ENCODE results near the gene PPP1R37. TPM values are rescaled to one million over a fixed set of nuclear protein-coding genes. Genes with fewer than 3 reads are reported as not detected.

Gene PPP1R37
- total and polyA plus RNA-seq, 4 donors = 19.2 to 39.7 (median 25.9) TPM

DNA sequence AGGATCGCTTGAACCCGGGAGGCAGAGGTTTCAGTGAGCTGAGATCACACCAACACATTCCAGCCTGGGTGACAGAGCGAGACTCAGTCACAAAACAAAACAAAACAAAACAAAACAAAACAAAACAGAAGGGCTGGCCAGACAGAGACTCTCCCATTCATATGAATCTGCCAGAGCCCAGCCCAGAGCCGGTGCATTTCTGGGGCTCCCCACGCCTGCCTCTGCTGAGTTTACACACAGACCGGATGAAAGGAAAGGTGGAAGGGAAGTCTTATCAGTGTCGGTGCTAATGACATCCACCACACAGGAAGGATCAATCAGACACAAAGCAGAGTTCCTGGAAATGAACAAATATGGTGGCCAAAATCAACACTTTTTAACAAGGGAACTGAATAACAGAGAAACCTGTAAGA, 78.2 kb downstream of the PPP1R37 start:
- no peak overlapping the region for H3K4me3 ChIP-seq
- peak overlapping the region in 1 of 2 donors; percentile 45 for H3K27ac ChIP-seq (ENCODE audit: low read depth in 1 of 2, low read length in 1 of 2)
- peaks cover 0 to 8% (median 0%) of the 10 kb centered on the region in 5 donors for H3K4me1 ChIP-seq (ENCODE audit: control insufficient read depth in 5 of 5, insufficient read depth in 5 of 5, low read length in 5 of 5)
- DNase-seq (peak in 1 of 3 donors; percentile 32), ATAC-seq (ENCODE audit: insufficient read depth, low FRiP score) (no peak)
- 33 to 35% methylated on average over 7 of the region's 7 CpGs for WGBS, 2 donors
- H3K9ac ChIP-seq (ENCODE audit: insufficient read depth in 1 of 2, low read length in 2 of 2) = no peak overlapping the region
- no peaks in the 10 kb centered on the region for H3K9me3 ChIP-seq (ENCODE audit: control insufficient read depth in 4 of 4, insufficient read depth in 3 of 4, low read length in 3 of 4)
- no peaks in the 10 kb centered on the region for H3K27me3 ChIP-seq (ENCODE audit: control insufficient read depth in 3 of 3, insufficient read depth in 3 of 3, low read length in 2 of 3)
- H3K36me3 ChIP-seq (ENCODE audit: control insufficient read depth in 4 of 4, insufficient read depth in 4 of 4, low read length in 4 of 4) = no peaks in the 10 kb centered on the region
- TF ChIP-seq, protein P1, sequence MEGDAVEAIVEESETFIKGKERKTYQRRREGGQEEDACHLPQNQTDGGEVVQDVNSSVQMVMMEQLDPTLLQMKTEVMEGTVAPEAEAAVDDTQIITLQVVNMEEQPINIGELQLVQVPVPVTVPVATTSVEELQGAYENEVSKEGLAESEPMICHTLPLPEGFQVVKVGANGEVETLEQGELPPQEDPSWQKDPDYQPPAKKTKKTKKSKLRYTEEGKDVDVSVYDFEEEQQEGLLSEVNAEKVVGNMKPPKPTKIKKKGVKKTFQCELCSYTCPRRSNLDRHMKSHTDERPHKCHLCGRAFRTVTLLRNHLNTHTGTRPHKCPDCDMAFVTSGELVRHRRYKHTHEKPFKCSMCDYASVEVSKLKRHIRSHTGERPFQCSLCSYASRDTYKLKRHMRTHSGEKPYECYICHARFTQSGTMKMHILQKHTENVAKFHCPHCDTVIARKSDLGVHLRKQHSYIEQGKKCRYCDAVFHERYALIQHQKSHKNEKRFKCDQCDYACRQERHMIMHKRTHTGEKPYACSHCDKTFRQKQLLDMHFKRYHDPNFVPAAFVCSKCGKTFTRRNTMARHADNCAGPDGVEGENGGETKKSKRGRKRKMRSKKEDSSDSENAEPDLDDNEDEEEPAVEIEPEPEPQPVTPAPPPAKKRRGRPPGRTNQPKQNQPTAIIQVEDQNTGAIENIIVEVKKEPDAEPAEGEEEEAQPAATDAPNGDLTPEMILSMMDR (IDR thresholded peaks at IDR 0.05; ENCODE audit: control extremely low read depth, extremely low read depth) = no peak

DNA sequence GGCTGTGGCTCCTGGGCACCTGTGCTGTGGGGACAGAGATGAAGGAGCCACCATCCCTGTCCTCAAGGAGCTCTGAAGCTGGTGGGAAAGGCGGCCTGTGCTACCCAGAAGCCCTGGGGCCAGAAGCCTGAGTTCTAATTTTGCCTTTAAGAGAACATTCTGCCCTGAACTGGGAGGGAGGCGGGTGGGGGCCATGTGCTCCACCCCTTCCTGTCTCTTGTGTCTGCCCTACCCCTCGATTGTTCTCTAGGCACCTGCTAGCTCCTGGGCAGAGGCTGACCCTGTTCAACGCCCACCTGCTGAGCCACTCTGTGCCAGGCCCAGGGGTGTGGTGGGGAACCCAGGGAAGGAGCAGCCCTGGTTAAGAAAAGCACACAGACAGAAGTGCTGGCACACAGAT, 79.2 kb downstream of the PPP1R37 start:
- DNase-seq (no peak), ATAC-seq (ENCODE audit: insufficient read depth, low FRiP score) (no peak)
- TF ChIP-seq, protein P1 (IDR thresholded peaks at IDR 0.05; ENCODE audit: control extremely low read depth, extremely low read depth) = no peak
- Histone ChIP-seq H3K9me3 (ENCODE audit: control insufficient read depth in 4 of 4, insufficient read depth in 3 of 4, low read length in 3 of 4) (no peaks in the 10 kb centered on the region), H3K36me3 (ENCODE audit: control insufficient read depth in 4 of 4, insufficient read depth in 4 of 4, low read length in 4 of 4) (no peaks in the 10 kb centered on the region), H3K27me3 (ENCODE audit: control insufficient read depth in 3 of 3, insufficient read depth in 3 of 3, low read length in 2 of 3) (no peaks in the 10 kb centered on the region), H3K4me3 (no peak overlapping the region), H3K4me1 (ENCODE audit: control insufficient read depth in 5 of 5, insufficient read depth in 5 of 5, low read length in 5 of 5) (peaks cover 0 to 10% (median 0%) of the 10 kb centered on the region in 5 donors), H3K27ac (ENCODE audit: low read depth in 1 of 2, low read length in 1 of 2) (no peak overlapping the region), H3K9ac (ENCODE audit: insufficient read depth in 1 of 2, low read length in 2 of 2) (no peak overlapping the region)
- WGBS, 2 donors = 62 to 68% methylated on average over 4 of the region's 4 CpGs

DNA sequence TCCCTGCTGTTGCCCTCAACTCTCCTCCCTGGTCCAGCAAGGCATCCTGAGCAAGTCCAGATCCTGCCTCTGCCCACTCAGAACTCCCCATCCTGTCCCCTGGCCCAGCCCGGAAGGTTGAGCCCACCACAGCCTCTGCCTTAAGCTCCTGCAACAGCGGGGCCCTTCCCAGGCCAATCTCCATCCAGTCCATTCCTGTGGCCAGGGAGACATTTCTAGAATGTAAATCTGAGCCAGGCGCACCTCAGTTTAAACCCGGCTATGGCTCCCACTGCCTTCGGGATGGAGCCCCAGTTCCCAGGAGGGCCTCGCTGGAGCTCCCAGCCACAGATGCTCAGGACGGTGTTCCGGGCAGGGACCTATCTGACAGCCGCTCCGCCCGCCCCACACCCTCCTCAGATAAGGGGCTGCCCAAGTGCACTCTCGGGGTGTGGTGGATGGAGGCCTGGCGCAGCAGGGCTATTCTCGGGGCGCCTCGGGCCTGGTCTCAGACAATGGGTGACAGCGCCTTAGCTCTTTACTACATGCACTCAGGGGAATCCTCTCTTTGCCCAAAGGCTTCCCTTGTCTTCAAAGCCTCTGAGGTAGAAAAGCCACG, 79.7 kb downstream of the PPP1R37 start:
- TF ChIP-seq, protein P1 (IDR thresholded peaks at IDR 0.05; ENCODE audit: control extremely low read depth, extremely low read depth) = no peak
- H3K27ac ChIP-seq (ENCODE audit: low read depth in 1 of 2, low read length in 1 of 2) = no peak overlapping the region
- H3K4me3 ChIP-seq = no peak overlapping the region
- ATAC-seq (ENCODE audit: insufficient read depth, low FRiP score) (no peak), DNase-seq (no peak)
- H3K9ac ChIP-seq (ENCODE audit: insufficient read depth in 1 of 2, low read length in 2 of 2) = no peak overlapping the region
- H3K36me3 ChIP-seq (ENCODE audit: control insufficient read depth in 4 of 4, insufficient read depth in 4 of 4, low read length in 4 of 4) = no peaks in the 10 kb centered on the region
- H3K27me3 ChIP-seq (ENCODE audit: control insufficient read depth in 3 of 3, insufficient read depth in 3 of 3, low read length in 2 of 3) = no peaks in the 10 kb centered on the region
- peaks cover 0 to 12% (median 2%) of the 10 kb centered on the region in 5 donors for H3K4me1 ChIP-seq (ENCODE audit: control insufficient read depth in 5 of 5, insufficient read depth in 5 of 5, low read length in 5 of 5)
- WGBS, 2 donors = 92 to 94% methylated on average over 17 of the region's 18 CpGs
- H3K9me3 ChIP-seq (ENCODE audit: control insufficient read depth in 4 of 4, insufficient read depth in 3 of 4, low read length in 3 of 4) = no peaks in the 10 kb centered on the region

DNA sequence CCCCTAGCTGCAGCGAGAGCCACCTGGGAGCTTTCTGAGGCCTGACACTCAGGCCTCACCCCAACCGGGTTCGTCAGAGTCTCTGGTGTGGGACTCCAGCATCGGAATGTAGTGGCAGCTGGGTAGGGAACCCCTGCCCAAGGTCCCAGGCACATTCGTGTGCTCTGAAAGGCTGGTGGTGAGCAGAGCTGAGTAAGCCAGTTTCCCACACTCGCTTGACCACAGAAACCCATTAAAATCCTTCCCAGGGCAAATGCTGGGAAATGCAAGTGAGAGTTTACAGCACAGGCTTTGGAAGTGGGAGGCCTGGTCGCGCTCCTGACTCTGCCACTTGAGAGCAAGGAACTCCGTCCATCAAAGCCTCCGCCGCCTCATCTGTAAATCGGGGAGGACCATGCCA, 80.8 kb downstream of the PPP1R37 start:
- DNase-seq = no peak
- H3K4me3 ChIP-seq = no peak overlapping the region
- peaks cover 0 to 12% (median 3%) of the 10 kb centered on the region in 5 donors for H3K4me1 ChIP-seq (ENCODE audit: control insufficient read depth in 5 of 5, insufficient read depth in 5 of 5, low read length in 5 of 5)
- H3K27me3 ChIP-seq (ENCODE audit: control insufficient read depth in 3 of 3, insufficient read depth in 3 of 3, low read length in 2 of 3) = no peaks in the 10 kb centered on the region
- no peaks in the 10 kb centered on the region for H3K9me3 ChIP-seq (ENCODE audit: control insufficient read depth in 4 of 4, insufficient read depth in 3 of 4, low read length in 3 of 4)
- no peak for ATAC-seq (ENCODE audit: insufficient read depth, low FRiP score)
- 67 to 81% methylated on average over 12 of the region's 12 CpGs for WGBS, 2 donors
- no peak overlapping the region for H3K27ac ChIP-seq (ENCODE audit: low read depth in 1 of 2, low read length in 1 of 2)
- no peak overlapping the region for H3K9ac ChIP-seq (ENCODE audit: insufficient read depth in 1 of 2, low read length in 2 of 2)
- TF ChIP-seq, protein P1 (IDR thresholded peaks at IDR 0.05; ENCODE audit: control extremely low read depth, extremely low read depth) = no peak
- no peaks in the 10 kb centered on the region for H3K36me3 ChIP-seq (ENCODE audit: control insufficient read depth in 4 of 4, insufficient read depth in 4 of 4, low read length in 4 of 4)
